ENCODE data around the gene NUDT3. TPM values are rescaled to one million over a fixed set of nuclear protein-coding genes. Genes with fewer than 3 reads are reported as not detected.
"Not testable (repeated sequence)": the region's sequence is repeated elsewhere in the genome, so short reads cannot be mapped to it uniquely, and the experiment has no call there.

Gene NUDT3
- total and polyA plus RNA-seq, 7 donors, result 10.6 to 70.5 (median 33.3) TPM

- WGBS, 3 donors, result 94 to 97% (median 94%) methylated on average over 2 of the region's 2 CpGs
- DNase-seq, result no peak
- TF ChIP-seq, protein P1, sequence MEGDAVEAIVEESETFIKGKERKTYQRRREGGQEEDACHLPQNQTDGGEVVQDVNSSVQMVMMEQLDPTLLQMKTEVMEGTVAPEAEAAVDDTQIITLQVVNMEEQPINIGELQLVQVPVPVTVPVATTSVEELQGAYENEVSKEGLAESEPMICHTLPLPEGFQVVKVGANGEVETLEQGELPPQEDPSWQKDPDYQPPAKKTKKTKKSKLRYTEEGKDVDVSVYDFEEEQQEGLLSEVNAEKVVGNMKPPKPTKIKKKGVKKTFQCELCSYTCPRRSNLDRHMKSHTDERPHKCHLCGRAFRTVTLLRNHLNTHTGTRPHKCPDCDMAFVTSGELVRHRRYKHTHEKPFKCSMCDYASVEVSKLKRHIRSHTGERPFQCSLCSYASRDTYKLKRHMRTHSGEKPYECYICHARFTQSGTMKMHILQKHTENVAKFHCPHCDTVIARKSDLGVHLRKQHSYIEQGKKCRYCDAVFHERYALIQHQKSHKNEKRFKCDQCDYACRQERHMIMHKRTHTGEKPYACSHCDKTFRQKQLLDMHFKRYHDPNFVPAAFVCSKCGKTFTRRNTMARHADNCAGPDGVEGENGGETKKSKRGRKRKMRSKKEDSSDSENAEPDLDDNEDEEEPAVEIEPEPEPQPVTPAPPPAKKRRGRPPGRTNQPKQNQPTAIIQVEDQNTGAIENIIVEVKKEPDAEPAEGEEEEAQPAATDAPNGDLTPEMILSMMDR (IDR thresholded peaks at IDR 0.05), result no peak
- Histone ChIP-seq H3K27ac (no peak overlapping the region), H3K27me3 (ENCODE audit: insufficient read depth in 3 of 3, low read length in 2 of 3) (no peaks in the 10 kb centered on the region), H3K4me1 (no peaks in the 10 kb centered on the region), H3K9me3 (no peaks in the 10 kb centered on the region), H3K4me3 (no peak overlapping the region), H3K36me3 (ENCODE audit: insufficient read depth in 1 of 2, low read depth in 1 of 2) (no peaks in the 10 kb centered on the region)
- intact Hi-C loops (cut with DNase I), result no loop called here
- no peak for ATAC-seq
Measured at GRCh38 chr6:34267746-34268145, 124.7 kb downstream of the NUDT3 start.

- H3K27ac ChIP-seq; H3K36me3 ChIP-seq (ENCODE audit: insufficient read depth in 1 of 2, low read depth in 1 of 2); H3K4me3 ChIP-seq; intact Hi-C loops (cut with DNase I); ATAC-seq; H3K27me3 ChIP-seq (ENCODE audit: insufficient read depth in 3 of 3, low read length in 2 of 3); H3K4me1 ChIP-seq; H3K9me3 ChIP-seq; DNase-seq: not testable (repeated sequence)
- WGBS, 3 donors, result 83 to 86% (median 83%) methylated on average over 23 of the region's 23 CpGs
Measured at GRCh38 chr6:34263484-34263883, 129.0 kb downstream of the NUDT3 start.

DNA sequence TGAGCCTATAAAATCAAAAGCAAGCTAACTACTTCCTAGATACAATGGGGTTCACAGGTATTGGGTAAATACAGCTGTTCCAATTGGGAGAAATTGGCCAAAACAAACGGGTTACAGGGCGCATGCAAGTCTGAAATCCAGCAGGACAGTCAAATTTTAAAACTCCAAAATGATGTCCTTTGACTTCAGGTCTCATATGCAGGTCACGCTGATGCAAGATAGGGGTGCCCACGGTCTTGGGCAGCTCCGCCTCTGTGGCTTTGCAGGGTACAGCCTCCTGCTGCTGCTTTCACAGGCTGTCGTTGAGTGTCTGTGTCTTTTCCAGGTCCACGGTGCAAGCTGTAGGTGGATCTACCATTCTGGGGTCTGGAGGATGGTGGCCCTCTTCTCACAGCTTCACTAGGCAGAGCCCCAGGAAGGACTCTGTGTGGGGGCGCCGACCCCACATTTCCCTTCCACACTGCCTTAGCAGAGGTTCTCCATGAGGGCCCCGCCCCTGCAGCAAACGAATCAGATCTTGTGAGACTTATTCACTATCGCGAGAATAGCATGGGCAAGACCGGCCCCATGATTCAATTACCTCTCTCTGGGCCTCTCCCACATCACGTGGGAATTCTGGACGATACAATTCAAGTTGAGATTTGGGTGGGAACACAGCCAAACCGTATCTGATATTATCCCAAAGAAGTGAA lies 131.7 kb downstream of the NUDT3 start:
- H3K4me3 ChIP-seq, result no peak overlapping the region
- no peaks in the 10 kb centered on the region for H3K27me3 ChIP-seq (ENCODE audit: insufficient read depth in 3 of 3, low read length in 2 of 3)
- no peaks in the 10 kb centered on the region for H3K9me3 ChIP-seq
- WGBS, 3 donors, result 77 to 86% (median 77%) methylated on average over 17 of the region's 17 CpGs
- TF ChIP-seq, protein P1 (IDR thresholded peaks at IDR 0.05), result no peak
- no peaks in the 10 kb centered on the region for H3K36me3 ChIP-seq (ENCODE audit: insufficient read depth in 1 of 2, low read depth in 1 of 2)
- DNase-seq (no peak), ATAC-seq (no peak)
- no peak overlapping the region for H3K27ac ChIP-seq
- no peaks in the 10 kb centered on the region for H3K4me1 ChIP-seq
- intact Hi-C loops (cut with DNase I), result no loop called here

- Histone ChIP-seq H3K4me1 (no peaks in the 10 kb centered on the region), H3K27me3 (ENCODE audit: insufficient read depth in 3 of 3, low read length in 2 of 3) (no peaks in the 10 kb centered on the region), H3K9me3 (no peaks in the 10 kb centered on the region), H3K27ac (no peak overlapping the region), H3K36me3 (ENCODE audit: insufficient read depth in 1 of 2, low read depth in 1 of 2) (no peaks in the 10 kb centered on the region), H3K4me3 (no peak overlapping the region)
- WGBS, 3 donors, result 87 to 93% (median 91%) methylated on average over 6 of the region's 6 CpGs
- TF ChIP-seq, protein P1 (IDR thresholded peaks at IDR 0.05), result no peak
- intact Hi-C loops (cut with DNase I), result no loop called here
- no peak for DNase-seq
- ATAC-seq, result no peak
Measured at GRCh38 chr6:34259529-34260069, 132.9 kb downstream of the NUDT3 start.

- H3K27ac ChIP-seq; intact Hi-C loops (cut with DNase I); H3K9me3 ChIP-seq; H3K4me1 ChIP-seq; DNase-seq; H3K4me3 ChIP-seq; ATAC-seq; H3K36me3 ChIP-seq (ENCODE audit: insufficient read depth in 1 of 2, low read depth in 1 of 2); H3K27me3 ChIP-seq (ENCODE audit: insufficient read depth in 3 of 3, low read length in 2 of 3): not testable (repeated sequence)
- 49 to 67% (median 53%) methylated on average over 2 of the region's 2 CpGs for WGBS, 3 donors
Measured at GRCh38 chr6:34252395-34252794, 140.1 kb downstream of the NUDT3 start.

Data from psoas muscle (tissue), 8 donors.